GM19025 (cell line): ENCODE results near the gene ADAMTSL1.

ENCODE experiments used
- ATAC-seq: cut with Tn5 transposase; IDR thresholded peaks from one replicate; pipeline ENCODE4 v1.9.1; 2021; ENCODE audit warnings: mild to moderate bottlenecking, low read depth, moderate library complexity; ENCODE audit not compliant: unreplicated experiment

Gene ADAMTSL1

GRCh38 chr9:18495065-18495464, 21.1 kb downstream of the ADAMTSL1 start:
- ATAC-seq: no peak

DNA sequence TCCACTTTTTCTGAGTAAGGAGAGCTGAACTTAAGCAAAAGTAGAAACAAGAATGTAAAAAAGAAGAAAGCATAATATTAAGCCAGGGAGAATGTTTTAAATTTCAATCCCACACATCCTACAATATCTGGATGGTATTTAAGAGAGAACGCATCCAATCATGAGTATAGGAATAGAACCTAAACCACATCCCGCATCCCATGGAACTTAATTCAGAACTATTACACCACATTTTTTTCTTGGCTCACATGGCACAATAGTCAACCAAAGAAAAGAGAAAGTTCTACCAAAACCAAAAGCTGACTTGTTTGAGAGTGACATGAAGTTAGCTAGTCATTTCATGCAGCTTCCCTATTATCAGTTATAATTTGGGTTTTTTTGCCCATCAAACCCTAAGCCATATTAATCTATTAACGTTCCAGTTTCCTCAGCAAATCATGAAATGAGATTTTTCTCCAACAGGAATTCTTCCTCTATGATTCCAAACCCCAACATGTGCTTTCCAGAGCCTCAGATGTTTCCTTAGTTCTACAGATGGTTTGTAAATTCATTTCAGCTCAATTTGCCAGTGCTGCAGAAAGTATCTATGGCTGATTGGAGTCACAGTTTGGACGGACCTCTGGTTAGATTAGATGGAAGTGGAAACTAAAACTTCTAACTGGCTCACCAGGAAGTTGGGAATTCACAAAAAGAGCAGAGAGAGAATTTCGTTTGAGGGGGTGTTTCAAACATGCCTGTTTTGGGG, 22.5 kb downstream of the ADAMTSL1 start:
- no peak for ATAC-seq

GRCh38 chr9:18499062-18499461, 25.1 kb downstream of the ADAMTSL1 start:
- no peak for ATAC-seq

DNA sequence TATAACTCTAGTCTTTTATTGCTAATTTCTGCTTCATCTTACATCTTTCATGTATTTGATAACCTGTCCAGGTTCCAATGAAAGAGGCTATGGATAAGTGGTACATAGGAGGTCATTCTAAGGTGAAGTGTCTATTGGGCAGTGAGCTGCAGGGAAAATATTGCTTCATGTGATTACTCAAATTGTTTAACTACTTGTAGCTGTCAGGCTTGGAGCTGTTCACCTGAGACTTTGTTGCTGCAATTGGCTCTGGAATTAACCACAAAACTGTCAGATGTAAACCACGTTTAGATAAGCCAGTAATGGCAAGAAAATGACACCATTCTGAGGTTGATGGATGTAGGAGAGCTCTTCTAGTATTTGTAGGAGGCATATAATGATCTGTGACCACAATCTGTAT, 26.0 kb downstream of the ADAMTSL1 start:
- ATAC-seq: no peak

GRCh38 chr9:18500451-18500850, 26.5 kb downstream of the ADAMTSL1 start:
- no peak for ATAC-seq

DNA sequence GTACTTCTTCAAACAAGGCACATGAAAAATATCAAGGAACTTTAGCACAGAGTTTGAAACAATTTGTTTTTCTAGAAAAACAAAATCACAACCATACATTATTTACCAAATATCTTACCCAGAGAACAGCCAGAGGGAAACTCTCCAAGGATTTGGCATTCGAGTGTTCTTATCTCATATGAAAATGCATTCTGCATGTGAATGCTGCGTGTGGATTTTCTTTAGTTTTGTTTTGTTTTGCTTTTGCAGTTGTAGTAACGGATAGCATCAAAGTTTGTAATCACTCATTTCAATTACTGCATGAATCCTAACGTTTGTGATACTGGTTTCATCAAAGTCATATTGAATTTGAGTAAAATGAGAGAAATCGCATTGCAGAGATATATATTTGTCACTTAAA, 28.0 kb downstream of the ADAMTSL1 start:
- no peak for ATAC-seq

DNA sequence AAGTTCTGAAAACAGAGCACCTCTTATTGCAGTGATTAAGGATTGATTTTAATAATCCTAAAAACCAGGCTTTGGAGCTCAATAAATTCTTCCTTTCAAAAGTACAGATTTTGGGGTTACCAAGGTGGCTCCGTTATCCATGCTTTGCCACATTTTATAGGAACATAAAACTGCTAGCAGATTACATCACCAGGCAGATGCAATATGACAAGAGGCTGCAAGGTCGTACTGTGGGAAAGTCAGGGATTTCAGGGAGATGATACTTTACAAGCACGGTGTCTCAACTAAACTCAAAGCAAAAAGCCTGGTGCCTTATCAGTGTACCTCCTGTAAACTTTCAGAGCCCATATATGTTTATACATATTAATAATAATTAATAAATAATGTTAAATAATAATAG, 28.6 kb downstream of the ADAMTSL1 start:
- ATAC-seq: no peak

GRCh38 chr9:18504707-18505106, 30.8 kb downstream of the ADAMTSL1 start:
- ATAC-seq: no peak

GRCh38 chr9:18507151-18507550, 33.2 kb downstream of the ADAMTSL1 start:
- no peak for ATAC-seq

GRCh38 chr9:18516514-18516913, 42.6 kb downstream of the ADAMTSL1 start:
- no peak for ATAC-seq

DNA sequence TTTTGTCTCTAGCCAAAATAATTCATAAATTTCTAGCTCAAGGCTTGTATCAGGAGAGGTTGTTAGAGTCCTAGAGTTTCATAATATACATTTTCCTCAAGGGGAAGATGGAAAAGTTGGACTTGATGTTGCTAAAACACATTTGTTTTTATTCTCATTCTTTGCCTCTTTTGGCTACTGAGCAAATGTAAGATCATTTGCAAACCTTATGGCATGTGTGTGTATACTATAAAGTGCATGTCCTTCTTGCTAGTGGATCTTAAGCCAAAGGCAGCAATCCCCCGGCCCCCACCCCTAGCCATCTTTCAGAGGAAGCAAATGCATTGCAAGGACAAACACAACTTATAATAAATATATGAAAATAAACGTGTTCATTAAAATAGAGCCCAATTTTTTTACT, 43.0 kb downstream of the ADAMTSL1 start:
- no peak for ATAC-seq

GRCh38 chr9:18520416-18521047, 46.6 kb downstream of the ADAMTSL1 start:
- ATAC-seq: no peak

DNA sequence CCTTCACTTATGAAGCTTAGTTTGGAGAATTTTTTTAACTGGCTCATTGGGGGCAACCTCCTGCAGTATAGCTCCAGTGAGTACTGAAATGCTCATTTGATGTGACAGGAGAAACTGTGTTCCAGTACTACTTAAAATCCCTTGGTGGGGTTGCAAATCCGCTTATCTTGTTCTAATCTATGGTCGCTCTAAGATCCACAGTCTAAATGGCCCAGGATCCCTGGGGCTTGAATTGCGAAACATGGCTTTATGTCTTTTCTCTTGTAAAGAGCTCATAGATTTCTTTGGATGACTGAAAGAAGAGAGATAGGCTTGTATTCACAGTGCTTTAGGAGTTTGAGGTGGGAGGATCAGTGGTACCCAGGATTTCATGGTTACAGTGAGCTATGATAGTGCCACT, 52.7 kb downstream of the ADAMTSL1 start:
- ATAC-seq: no peak

DNA sequence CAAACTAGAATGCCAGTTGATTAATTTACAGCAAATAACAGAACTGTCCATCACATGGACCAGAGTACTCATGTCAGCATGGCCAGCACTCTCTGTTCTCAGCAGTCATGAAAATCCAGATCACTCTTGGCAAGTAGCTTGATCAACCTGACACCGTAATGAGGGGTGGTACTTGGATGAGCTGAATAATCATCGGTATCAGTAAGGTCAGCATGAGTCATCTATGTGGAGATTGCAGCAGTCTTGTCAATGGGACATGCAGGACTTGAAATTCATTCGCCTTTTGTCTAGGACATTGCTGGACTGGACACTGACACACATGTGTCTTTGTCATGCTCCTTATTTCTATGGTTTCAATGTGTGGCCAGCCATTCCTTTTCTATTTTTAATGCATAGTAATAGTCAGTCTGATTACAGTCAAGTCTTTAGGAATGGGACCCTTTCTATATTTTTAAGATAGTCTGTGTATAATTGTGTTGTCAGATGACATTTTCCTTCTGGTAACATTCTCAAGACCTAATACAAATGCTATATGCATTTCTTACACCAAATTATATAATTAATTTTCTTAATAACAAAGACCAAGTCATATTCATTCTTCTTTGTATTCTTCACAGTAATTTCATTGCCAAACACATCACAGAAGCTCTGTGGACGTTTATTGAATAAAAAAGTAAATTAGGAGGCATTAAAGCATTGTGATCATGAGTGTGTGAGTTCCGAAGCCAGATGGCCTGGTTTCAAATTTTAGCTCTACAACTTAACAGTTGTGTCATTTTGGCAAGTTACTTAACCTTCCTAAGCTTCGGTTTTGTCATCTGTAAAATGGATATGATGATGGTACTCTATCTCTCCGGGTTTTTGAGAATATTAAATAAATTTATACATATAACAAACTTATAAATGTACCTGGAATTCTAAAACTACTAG, 57.4 kb downstream of the ADAMTSL1 start:
- ATAC-seq: no peak

DNA sequence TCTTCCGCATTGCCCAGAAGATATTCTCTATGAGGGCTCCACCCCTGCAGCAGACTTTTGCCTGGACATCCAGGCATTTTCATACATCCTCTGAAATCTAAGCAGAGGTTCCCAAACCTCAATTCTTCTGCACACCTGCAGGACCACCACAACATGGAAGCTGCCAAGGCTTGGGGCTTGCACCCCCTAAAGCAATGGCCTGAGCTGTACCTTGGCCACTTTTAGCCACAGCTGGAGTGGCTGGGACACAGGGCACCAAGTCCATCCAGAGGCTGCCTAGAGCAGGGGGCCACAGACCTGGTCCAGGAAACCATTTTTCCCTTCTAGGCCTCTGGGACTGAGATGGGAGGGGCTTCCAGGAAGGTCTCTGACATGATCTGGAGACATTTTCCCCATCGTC, 60.7 kb downstream of the ADAMTSL1 start:
- ATAC-seq: no peak

- ATAC-seq: no peak
Observed at GRCh38 chr9:18536554-18536953, 62.6 kb downstream of the ADAMTSL1 start.

DNA sequence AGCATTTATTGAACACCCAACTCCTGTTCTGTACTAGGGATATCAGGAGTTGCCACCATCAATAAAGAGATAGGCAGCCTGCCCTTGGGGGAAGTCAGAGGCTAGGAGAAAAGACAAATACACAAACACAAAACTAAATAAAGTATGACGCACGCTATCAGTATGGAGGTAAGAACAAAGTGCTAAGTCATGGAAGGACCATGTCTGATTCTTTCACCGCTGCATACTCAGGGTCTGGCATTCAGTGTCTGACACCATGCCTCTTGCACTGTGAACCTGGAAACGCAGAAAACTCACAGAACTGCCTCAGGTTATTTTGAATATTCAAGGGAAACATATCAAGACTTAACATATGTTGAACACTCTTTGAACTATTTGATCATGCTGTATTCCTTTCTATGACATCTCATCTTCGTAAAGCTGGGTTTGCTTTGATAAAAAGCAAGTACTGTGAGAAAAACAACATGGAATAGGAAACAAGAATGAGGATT, 65.3 kb downstream of the ADAMTSL1 start:
- ATAC-seq: no peak

DNA sequence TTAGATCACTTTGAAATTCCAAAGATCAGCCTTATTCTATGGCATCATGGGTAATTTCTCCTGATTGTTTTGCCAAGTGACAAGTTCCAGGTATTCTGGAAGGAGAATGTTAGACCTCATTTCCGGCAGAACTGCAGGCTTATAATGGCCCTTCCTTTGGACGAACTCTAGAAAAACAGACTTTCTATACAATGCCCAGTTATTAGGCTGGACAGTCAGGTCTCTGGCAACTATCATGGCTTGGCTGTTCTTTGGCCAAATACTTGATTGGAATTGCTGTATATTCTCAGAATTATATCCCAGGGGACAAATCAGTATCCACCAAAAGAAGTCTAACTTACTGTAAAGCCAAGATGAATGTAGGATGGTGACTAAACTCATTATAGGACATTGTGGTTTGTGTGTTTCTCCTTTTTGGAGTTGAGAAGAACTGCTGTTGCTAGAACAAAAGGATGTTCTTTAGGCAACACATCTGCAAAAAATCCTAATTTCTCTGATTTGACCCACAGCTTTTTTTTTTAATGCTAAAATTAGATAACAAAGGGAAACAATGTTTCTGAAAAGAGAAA, 69.0 kb downstream of the ADAMTSL1 start:
- ATAC-seq: no peak

- no peak for ATAC-seq
Observed at GRCh38 chr9:18543406-18544192, 69.6 kb downstream of the ADAMTSL1 start.

DNA sequence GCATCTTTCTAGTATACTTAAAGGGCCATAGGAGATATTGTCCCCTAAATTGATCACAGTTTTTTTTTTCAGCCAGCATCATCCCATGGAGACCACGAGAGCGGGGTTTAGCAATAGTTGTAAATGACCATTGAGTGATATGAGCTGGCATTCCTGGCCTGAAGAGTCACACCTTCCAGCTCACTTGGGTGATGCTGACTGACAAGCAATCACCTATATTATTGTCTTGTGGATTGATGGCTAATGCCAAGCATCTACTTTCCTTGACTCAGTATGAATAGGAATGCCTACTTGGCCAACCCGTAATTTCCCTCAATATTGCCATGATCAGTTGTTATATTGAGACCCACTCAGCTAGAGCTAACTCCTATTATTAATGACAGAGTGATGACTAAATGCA, 70.5 kb downstream of the ADAMTSL1 start:
- ATAC-seq: no peak
